Muscle of arm (tissue), 12 donors: ENCODE measurements around the gene BBLN. TPM values are rescaled to one million over a fixed set of nuclear protein-coding genes. Genes with fewer than 3 reads are reported as not detected.

ENCODE experiments used
- DNase-seq: peaks from one replicate; pipeline ENCODE4 v3.0.0-alpha.2; 2013
- polyA plus RNA-seq, 12 donors: library from polyadenylated mRNA; unstranded; fragments of 120-200 nt; gene quantifications; one replicate each; pipeline ENCODE4 v1.2.1, GENCODE V29; 2013; ENCODE audit not compliant: insufficient read length in 12 of 12

BBLN gene
- polyA plus RNA-seq, 12 donors: 16.6 to 61.6 (median 22.2) TPM; not detected in 1

DNA sequence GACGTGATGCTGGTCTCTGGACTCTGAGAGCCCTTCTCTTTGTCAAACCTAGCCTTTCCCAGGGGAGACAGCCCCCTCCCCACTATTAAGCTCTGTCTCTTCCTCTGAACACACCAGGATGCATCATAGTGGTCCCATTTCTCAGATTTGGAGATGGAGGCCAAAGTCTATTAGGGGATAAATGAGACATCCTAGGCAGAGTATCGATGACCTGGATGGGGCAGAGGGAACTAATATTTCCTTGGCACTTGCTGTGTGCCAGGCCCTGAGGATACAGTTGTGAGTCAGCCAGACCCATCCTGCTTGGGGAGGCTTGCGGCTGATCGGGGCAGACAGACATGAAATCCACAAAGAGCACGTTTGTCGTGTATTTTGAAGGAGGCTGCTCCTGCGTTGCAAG is 48.3 kb downstream of the BBLN start:
- no peak for DNase-seq

DNA sequence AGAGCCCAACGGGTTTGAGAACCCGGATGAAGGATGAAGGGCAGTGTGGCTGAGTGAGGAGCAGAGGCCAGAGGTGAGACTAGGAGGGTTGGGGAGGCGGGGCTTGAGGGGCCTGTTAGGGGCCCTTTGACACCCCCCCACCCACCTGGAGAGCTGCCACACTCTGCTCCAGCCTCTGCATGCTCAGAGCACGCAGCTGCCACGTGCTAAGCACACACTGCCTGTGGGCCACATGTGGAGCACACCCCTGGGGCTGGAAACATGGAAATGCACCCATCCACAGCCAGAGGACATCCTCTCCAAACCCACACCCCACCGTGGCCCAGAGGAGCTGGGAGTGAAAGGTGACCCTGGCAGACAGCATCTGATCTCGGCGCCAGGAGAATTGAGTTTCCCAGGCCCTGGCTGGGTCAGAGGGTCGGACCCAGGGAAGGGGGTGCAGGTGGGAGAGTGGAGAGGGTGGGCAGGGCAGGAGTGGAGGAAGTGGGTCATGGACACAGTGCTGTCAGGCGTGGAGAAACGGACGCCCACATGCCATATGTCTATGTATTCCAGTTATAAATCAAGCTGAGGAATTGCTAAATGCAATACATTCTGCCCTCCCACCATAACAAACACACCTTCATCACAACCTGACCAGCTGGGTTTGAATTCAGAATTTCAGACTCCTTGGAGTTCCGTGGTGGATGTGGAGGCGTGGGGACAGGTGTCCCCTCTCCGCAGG is 49.0 kb downstream of the BBLN start:
- DNase-seq: no peak

DNA sequence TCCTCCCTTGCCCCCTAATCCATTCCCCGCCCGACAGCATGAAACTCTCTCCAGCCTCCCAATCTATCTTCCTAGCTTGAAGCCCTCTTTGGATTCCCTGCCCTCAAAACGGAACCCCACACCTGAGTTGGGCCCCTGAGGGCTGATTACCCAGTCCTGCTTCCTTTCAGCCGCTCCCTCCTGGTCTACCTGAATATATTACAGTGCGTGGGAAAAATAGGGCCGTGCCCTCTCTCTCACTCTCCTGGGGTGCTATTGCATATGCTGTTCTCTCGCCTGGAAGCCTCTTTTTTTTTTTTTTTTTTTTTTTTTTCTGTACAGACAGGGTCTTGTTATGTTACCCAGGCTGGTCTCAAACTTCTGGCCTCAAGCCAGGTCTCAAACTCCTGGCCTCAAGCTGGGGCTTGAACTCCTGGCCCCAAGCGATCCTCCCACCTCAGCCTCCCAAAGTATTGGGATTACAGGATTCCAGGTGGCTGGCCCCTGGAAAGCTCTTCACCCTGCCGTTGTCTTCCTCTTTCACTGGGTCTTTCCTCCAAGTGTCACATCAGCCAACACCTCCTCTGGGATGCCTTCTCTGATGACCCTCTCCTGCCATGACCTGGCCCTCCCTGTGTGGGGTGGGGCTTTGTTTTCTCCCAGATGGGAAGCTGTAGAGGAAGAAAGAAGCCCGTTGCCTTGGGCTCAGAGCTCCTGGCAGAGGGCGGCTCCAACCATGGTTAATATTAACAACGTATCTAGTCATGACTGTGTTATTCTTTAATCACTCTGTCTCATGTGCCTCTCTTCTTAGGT is 51.3 kb downstream of the BBLN start:
- DNase-seq: no peak

DNA sequence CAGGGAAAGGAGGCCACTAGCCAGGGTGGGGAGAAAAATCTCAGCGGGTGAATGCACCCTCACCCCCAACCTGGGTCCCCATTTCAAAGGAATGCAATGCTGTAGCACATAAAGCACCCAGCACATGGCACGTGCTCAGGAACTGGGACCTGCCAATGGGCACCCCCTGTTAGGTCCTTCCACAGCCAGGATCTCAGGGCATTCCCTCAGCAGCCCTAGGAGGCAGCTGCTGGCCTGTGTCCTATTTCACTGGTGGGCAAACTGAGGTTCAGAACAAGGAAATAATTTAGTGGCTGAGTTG is 51.9 kb downstream of the BBLN start:
- DNase-seq: no peak

Other genes with a start within 250 kb of the BBLN start
- gene ST6GALNAC4, start 243.2 kb upstream of the BBLN start, polyA plus RNA-seq: 10 to 100 TPM in 11 of 12 donors, not detected in 1; 20.8 to 50.5 (median 32.7) TPM
- 1 to 10 TPM in 9 of 12 donors, under 1 TPM in 1, not detected in 2; 0.83 to 4.1 (median 2.4) TPM for gene PIP5KL1, start 229.5 kb upstream of the BBLN start, polyA plus RNA-seq
- 10 to 100 TPM in 11 of 12 donors, not detected in 1; 16.0 to 28.7 (median 20.7) TPM for gene DPM2, start 222.4 kb upstream of the BBLN start, polyA plus RNA-seq
- gene EEIG1, start 179.3 kb upstream of the BBLN start, polyA plus RNA-seq: 10 to 100 TPM in 11 of 12 donors, not detected in 1; 12.7 to 37.2 (median 14.9) TPM
- 10 to 100 TPM in 1 of 12 donors, 1 to 10 TPM in 10, not detected in 1; 6.5 to 21.2 (median 8.0) TPM for gene NAIF1, start 92.9 kb upstream of the BBLN start, polyA plus RNA-seq
- gene SLC25A25, start 92.0 kb upstream of the BBLN start, polyA plus RNA-seq: 10 to 100 TPM in 11 of 12 donors, not detected in 1; 10.8 to 15.3 (median 11.6) TPM
- gene PTGES2, start 32.5 kb upstream of the BBLN start, polyA plus RNA-seq: 10 to 100 TPM in 11 of 12 donors, not detected in 1; 24.4 to 37.2 (median 33.4) TPM
- gene LCN2, start 10.8 kb upstream of the BBLN start, polyA plus RNA-seq: 1 to 10 TPM in 1 of 12 donors, under 1 TPM in 7, not detected in 4; 0.31 to 6.2 (median 0.70) TPM
- gene CIZ1, start 31.3 kb downstream of the BBLN start, polyA plus RNA-seq: 100 to 1,000 TPM in 7 of 12 donors, 10 to 100 TPM in 4, not detected in 1; 79.1 to 228 (median 101) TPM
- 100 to 1,000 TPM in 1 of 12 donors, 10 to 100 TPM in 10, not detected in 1; 24.3 to 190 (median 43.5) TPM for gene DNM1, start 43.1 kb downstream of the BBLN start, polyA plus RNA-seq
- gene GOLGA2, start 115.7 kb downstream of the BBLN start, polyA plus RNA-seq: 100 to 1,000 TPM in 3 of 12 donors, 10 to 100 TPM in 9; 78.4 to 143 (median 88.3) TPM
- gene SWI5, start 116.0 kb downstream of the BBLN start, polyA plus RNA-seq: 10 to 100 TPM in 10 of 12 donors, not detected in 2; 17.7 to 28.9 (median 21.2) TPM
- gene TRUB2, start 162.2 kb downstream of the BBLN start, polyA plus RNA-seq: 10 to 100 TPM in 11 of 12 donors, not detected in 1; 17.6 to 23.5 (median 21.5) TPM
- 100 to 1,000 TPM in 1 of 12 donors, 10 to 100 TPM in 11; 23.1 to 171 (median 25.8) TPM for gene COQ4, start 162.6 kb downstream of the BBLN start, polyA plus RNA-seq
- gene SLC27A4, start 180.3 kb downstream of the BBLN start, polyA plus RNA-seq: 10 to 100 TPM in 5 of 12 donors, 1 to 10 TPM in 6, not detected in 1; 4.6 to 12.0 (median 9.8) TPM
- 10 to 100 TPM in 11 of 12 donors, not detected in 1; 41.1 to 68.5 (median 59.9) TPM for gene URM1, start 211.1 kb downstream of the BBLN start, polyA plus RNA-seq